ENCODE results near the gene PAOX.
"Not testable (repeated sequence)": the region's sequence is repeated elsewhere in the genome, so short reads cannot be mapped to it uniquely, and the experiment has no call there.

The PAOX gene

DNA sequence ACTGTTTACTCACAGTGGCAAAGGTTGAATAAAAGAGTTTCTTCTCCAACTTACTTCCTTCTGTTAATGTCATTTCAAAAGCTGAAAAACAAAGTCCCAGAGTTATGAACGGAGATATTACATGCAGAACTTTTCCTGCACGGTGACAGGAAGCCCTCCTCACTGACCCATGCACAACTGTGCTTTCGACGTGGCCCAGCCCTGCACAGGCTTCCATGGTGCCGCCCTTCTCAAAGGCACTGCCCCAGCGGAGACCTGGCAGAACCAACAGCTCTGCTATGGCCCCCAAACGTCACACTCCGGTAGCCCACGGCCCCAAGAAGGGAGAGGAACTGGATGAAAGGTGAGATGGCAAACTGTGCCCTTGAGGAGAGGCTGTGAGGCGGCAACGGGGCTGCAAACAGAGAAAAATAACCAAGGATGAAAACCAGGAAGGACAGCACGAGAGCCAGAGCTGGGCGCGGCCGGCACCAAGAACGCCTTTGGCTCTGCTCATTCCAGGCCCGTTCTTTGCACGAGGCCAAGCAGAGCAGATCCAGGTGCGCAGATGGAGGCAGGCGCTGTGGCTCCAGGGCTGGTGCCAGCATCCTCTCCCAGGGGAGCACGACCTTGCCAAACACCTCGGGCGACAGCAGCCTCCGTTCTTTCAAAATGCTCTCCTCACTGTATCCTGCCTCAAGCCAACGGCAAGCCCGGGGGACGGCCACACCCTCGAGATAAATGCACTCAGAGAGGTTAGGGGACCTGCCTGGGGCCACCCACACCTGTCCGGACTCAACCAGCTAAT is 14.2 kb upstream of the PAOX start:
- no peak for DNase-seq (ENCODE audit: low spot score)

- DNase-seq (ENCODE audit: low spot score): no peak
These were observed 13.5 kb upstream of the PAOX start for GRCh38 chr10:133365461-133366129.

DNA sequence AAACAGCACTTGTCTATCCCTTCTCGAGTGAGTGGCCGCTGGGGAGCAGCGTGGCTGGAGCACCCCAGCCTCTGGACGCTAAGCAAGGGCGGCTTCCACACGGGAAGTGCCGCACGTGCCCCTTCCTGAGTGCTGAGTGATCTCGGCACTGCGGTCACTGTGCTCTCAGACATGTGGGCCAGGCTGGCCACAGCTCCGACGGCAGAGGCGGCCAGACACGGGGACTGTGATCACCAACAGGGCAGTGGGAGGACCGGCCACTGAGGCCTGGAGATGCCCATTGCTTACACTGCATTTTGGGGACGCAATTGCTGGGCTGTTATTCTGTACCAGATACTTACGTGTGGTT is 13.0 kb upstream of the PAOX start:
- DNase-seq (ENCODE audit: low spot score): no peak

DNA sequence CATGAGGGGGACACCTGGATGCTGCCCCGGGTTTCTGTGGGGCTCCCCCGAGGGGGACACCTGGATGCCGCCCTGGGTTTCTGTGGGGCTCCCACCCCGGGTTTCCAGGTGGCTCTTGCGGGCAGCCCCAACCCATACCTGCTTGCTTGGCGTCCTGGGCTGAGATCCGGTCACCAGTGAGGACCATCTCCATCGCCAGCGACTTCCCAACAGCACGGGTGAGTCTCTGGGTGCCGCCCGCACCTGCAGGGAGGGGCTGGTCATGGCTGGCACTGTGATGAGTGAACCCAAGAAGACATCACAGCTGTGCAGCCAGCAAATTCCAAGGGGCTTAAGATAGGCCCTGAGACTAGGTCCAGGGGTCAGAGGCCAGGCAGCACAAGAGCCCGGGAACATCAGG is 12.3 kb upstream of the PAOX start:
- DNase-seq (ENCODE audit: low spot score): no peak

DNA sequence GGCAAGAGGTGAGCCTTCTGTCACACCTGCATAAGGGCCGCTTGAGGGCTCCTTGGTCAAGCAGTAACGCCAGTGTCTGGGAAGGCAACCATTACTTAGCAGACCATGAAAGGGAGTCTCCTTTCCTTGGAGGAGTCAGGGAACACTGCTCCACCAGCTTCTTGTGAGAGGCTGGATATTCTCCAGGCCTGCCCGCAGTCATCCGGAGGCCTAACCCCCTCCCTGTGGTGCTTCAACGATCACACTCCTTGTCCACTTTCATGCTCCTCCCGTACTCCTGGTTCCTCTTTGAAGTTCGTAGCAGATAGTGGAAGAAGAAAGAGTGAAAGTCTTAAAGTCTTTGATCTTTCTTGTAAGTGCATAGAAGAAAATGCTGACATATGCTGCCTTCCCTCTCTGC is 11.6 kb upstream of the PAOX start:
- DNase-seq (ENCODE audit: low spot score): not testable (repeated sequence)

- DNase-seq (ENCODE audit: low spot score): no peak
These were observed 10.9 kb upstream of the PAOX start for GRCh38 chr10:133368153-133368552.

GRCh38 chr10:133370030-133370786 is 8.9 kb upstream of the PAOX start:
- DNase-seq (ENCODE audit: low spot score): no peak

DNA sequence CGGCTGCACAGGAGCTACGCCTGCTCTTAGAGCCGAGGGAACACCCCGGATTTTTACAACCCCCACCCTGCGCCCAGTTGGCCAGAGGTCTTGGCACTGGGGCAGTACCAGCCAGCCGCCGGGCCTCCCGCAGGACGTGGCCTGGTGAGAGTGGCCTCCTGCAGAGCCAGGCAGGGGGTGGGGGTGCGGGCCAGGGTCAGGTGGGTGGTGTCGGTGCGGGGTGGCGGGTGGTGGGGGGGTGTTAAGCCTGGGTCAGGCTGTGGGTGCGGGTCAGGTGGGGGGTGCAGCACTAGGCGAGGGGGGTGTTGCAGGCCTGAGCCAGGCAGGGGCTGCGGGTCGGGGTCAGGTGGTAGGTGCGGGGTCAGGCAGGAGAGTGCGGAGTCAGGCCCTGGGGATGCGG is 6.6 kb upstream of the PAOX start:
- no peak for DNase-seq (ENCODE audit: low spot score)

GRCh38 chr10:133373174-133374090 is 5.6 kb upstream of the PAOX start, which contains the start of gene ECHS1:
TSS of gene ECHS1 (minus strand) at chr10:133373354. CDS start at chr10:133373333, 21 bp downstream.
- DNase-seq (ENCODE audit: low spot score): peak; percentile 96

GRCh38 chr10:133375357-133376115 is 3.5 kb upstream of the PAOX start:
- no peak for DNase-seq (ENCODE audit: low spot score)

- not testable (repeated sequence) for DNase-seq (ENCODE audit: low spot score)
These were observed 2.9 kb upstream of the PAOX start for GRCh38 chr10:133376183-133376582.

GRCh38 chr10:133377025-133377817 is 1.8 kb upstream of the PAOX start:
- no peak for DNase-seq (ENCODE audit: low spot score)

GRCh38 chr10:133377818-133378250 is 1.2 kb upstream of the PAOX start:
- DNase-seq (ENCODE audit: low spot score): no peak

DNA sequence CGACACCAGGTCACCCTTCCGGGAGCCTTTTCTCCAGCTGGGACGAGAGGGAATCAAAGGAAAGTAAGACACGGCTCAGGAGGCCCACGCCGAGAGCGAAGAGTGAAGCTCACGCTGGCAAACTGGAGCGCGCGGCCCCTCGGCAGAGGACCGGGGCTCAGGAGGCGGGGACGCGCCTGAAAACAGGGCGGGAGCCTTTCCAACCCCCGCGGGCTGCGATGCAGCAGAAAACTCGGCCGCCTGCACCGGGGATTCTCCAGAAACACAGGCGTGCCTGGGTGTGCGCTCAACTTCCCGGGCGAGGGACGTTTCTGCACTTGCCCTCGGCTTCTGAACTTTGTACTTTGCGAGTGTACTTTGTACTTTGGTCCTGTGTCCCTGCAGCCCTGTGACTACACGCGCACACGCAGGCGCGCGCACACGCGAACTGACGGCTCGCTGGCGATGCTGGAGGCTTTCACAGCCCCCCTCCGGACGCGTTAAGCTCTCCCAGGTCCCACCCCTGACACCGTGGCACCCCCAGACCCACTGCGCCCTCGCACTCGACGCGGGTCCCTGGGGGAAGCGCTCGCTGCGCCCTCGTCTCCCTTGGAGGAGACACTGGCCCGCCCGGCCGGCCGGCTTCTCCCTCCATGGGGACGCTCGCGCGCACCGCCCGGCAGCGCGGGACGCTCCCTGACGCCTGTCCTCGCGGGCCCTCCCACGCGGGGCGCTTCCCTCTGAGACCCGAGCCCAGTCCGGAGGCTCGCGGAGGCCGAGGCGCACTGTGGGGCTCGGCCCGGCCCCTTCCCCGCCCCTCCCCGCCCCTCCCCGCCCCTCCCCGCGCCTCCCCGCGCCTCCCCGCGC is 588 bp upstream of the PAOX start:
- DNase-seq (ENCODE audit: low spot score): peak; percentile 81

DNA sequence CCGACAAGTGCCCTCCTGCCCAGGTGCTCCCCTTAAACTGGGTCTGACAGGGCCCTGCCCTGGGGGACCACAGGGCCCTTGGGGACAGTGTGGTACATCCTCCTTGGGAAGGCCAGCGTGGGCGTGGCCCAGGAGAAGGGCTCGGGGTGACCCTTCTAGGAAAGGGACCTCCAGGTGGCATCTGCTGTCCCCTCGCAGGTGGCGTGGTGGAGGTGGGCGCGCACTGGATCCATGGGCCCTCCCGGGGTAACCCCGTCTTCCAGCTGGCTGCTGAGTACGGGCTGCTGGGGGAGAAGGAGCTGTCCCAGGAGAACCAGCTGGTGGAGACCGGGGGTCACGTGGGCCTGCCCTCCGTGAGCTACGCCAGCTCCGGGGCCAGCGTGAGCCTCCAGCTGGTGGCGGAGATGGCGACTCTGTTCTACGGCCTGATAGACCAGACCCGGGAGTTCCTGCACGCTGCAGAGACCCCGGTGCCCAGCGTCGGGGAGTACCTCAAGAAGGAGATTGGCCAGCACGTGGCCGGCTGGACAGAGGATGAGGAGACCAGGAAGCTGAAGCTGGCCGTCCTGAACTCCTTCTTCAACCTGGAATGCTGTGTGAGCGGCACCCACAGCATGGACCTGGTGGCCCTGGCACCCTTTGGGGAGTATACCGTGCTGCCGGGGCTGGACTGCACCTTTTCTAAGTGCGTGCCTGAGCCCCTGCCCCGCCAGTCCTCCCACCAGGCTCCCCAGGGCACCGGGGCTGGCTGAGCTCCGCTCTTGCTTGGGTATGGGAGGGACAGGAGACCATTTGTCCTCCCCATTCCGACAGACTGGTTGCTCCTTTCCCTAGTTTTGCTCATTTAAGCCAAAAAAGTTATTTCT is 972 bp downstream of the PAOX start:
- no peak for DNase-seq (ENCODE audit: low spot score)

DNA sequence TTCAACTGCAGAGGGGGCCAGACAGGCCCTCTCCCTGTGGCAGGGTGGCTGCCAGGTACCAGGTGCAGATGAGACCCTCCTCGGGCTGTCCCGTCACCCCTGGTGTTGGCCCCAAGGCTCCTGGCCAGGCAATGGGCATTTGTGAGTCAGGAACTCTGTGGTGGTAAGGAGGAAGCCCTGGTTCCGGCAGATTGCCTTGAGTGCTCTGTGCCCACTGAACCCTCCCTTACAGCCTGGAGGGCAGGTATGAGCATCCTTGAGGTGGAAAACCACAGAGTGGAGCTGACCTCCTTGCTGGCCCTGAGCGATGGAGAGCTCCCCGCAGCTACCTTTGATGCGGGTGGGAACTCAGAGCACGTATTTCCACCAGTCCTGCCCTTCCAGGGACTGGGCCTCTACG is 2.0 kb downstream of the PAOX start:
- DNase-seq (ENCODE audit: low spot score): no peak

DNA sequence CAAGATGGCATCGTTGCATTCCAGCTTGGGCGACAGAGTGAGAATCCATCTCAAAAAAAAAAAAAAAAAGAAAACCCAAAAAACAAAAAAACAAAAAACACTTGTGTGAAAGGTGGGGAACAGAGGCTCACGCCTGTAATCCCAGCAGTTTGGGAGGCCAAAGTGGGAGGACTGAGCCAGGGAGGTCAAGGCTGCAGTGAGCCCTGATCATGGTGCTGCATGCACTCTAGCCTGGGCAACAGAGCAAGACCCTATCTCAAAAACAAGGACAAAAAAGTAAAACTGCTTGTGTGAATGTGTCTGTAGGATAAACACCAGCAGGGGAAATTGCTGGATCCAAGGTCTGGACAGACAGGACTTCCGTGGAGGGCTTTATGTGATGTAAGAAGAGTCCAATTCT is 4.5 kb downstream of the PAOX start:
- no peak for DNase-seq (ENCODE audit: low spot score)

GRCh38 chr10:133384071-133384470 is 5.0 kb downstream of the PAOX start:
- no peak for DNase-seq (ENCODE audit: low spot score)

Measured in ecto neural progenitor cell (in vitro differentiated cells).